Neuron (in vitro differentiated cells): Measurements from ENCODE around the gene VEPH1.

Experiments
- H2AFZ ChIP-seq: one replicate; pipeline ENCODE4 v1.6.1; 2013; ENCODE audit warnings: low read depth, mild to moderate bottlenecking, inconsistent platforms, low read length, moderate library complexity
- H3K27me3 ChIP-seq: one replicate; pipeline ENCODE4 v1.6.1; 2013; ENCODE audit warnings: low read length; ENCODE audit not compliant: insufficient read depth
- H3K36me3 ChIP-seq: one replicate; pipeline ENCODE4 v1.6.1; 2013; ENCODE audit warnings: low read length; ENCODE audit not compliant: insufficient read depth
- H3K4me1 ChIP-seq: one replicate; pipeline ENCODE4 v1.6.1; 2013; ENCODE audit warnings: low read length; ENCODE audit not compliant: insufficient read depth
- H3K4me3 ChIP-seq: 2 replicates; pipeline ENCODE4 v1.5.1; 2013; ENCODE audit warnings: mild to moderate bottlenecking, low read length, moderate library complexity
- H3K9me3 ChIP-seq: one replicate; pipeline ENCODE4 v1.6.1; 2013; ENCODE audit warnings: low read length

Gene VEPH1

GRCh38 chr3:157459706-157460105 is 43.5 kb downstream of the VEPH1 start:
- Histone ChIP-seq H3K9me3 (peaks cover 2% of the 10 kb centered on the region), H3K27me3 (no peaks in the 10 kb centered on the region), H3K4me3 (no peak overlapping the region), H2AFZ (no peak overlapping the region), H3K4me1 (no peaks in the 10 kb centered on the region), H3K36me3 (peaks cover 2% of the 10 kb centered on the region)

GRCh38 chr3:157453824-157454223 is 49.4 kb downstream of the VEPH1 start:
- H3K9me3 ChIP-seq = peaks cover 2% of the 10 kb centered on the region
- no peak overlapping the region for H2AFZ ChIP-seq
- H3K4me1 ChIP-seq = no peaks in the 10 kb centered on the region
- H3K27me3 ChIP-seq = no peaks in the 10 kb centered on the region
- no peaks in the 10 kb centered on the region for H3K36me3 ChIP-seq
- no peak overlapping the region for H3K4me3 ChIP-seq

- Histone ChIP-seq H3K9me3 (peaks cover 2% of the 10 kb centered on the region), H2AFZ (no peak overlapping the region), H3K27me3 (no peaks in the 10 kb centered on the region), H3K4me3 (no peak overlapping the region), H3K4me1 (no peaks in the 10 kb centered on the region), H3K36me3 (no peaks in the 10 kb centered on the region)
Observed at GRCh38 chr3:157452097-157452496, 51.1 kb downstream of the VEPH1 start.

- H3K9me3 ChIP-seq = no peaks in the 10 kb centered on the region
- no peaks in the 10 kb centered on the region for H3K27me3 ChIP-seq
- no peak overlapping the region for H2AFZ ChIP-seq
- no peak overlapping the region for H3K4me3 ChIP-seq
- peaks cover 17% of the 10 kb centered on the region for H3K36me3 ChIP-seq
- H3K4me1 ChIP-seq = peaks cover 6% of the 10 kb centered on the region
Observed at GRCh38 chr3:157447026-157447694, 56.1 kb downstream of the VEPH1 start.

- H2AFZ ChIP-seq = no peak overlapping the region
- H3K9me3 ChIP-seq = no peaks in the 10 kb centered on the region
- peaks cover 17% of the 10 kb centered on the region for H3K4me1 ChIP-seq
- no peak overlapping the region for H3K4me3 ChIP-seq
- H3K36me3 ChIP-seq = peaks cover 30% of the 10 kb centered on the region
- H3K27me3 ChIP-seq = no peaks in the 10 kb centered on the region
Observed at GRCh38 chr3:157445857-157446256, 57.4 kb downstream of the VEPH1 start.

- Histone ChIP-seq H2AFZ (no peak overlapping the region), H3K4me3 (no peak overlapping the region), H3K4me1 (peaks cover 24% of the 10 kb centered on the region), H3K27me3 (no peaks in the 10 kb centered on the region), H3K9me3 (no peaks in the 10 kb centered on the region), H3K36me3 (peaks cover 40% of the 10 kb centered on the region)
Observed at GRCh38 chr3:157444797-157445184, 58.4 kb downstream of the VEPH1 start.

GRCh38 chr3:157443905-157444796 is 59.1 kb downstream of the VEPH1 start:
- Histone ChIP-seq H3K4me3 (no peak overlapping the region), H3K9me3 (no peaks in the 10 kb centered on the region), H2AFZ (no peak overlapping the region), H3K36me3 (peaks cover 46% of the 10 kb centered on the region), H3K27me3 (no peaks in the 10 kb centered on the region), H3K4me1 (peaks cover 29% of the 10 kb centered on the region)

GRCh38 chr3:157442729-157443128 is 60.5 kb downstream of the VEPH1 start:
- Histone ChIP-seq H3K36me3 (peaks cover 59% of the 10 kb centered on the region), H3K4me3 (no peak overlapping the region), H2AFZ (no peak overlapping the region)

GRCh38 chr3:157441102-157441624 is 62.1 kb downstream of the VEPH1 start:
- Histone ChIP-seq H2AFZ (no peak overlapping the region), H3K4me3 (peak overlapping the region; percentile 78), H3K4me1 (peaks cover 32% of the 10 kb centered on the region), H3K36me3 (peaks cover 59% of the 10 kb centered on the region), H3K27me3 (no peaks in the 10 kb centered on the region), H3K9me3 (no peaks in the 10 kb centered on the region)

More at GRCh38 chr3:157442729-157443128, 60.5 kb downstream of the VEPH1 start:
- H3K27me3 ChIP-seq = no peaks in the 10 kb centered on the region
- peaks cover 32% of the 10 kb centered on the region for H3K4me1 ChIP-seq
- no peaks in the 10 kb centered on the region for H3K9me3 ChIP-seq

- Histone ChIP-seq H3K36me3 (peaks cover 53% of the 10 kb centered on the region), H3K4me1 (peaks cover 32% of the 10 kb centered on the region), H2AFZ (peak overlapping the region; percentile 1), H3K9me3 (no peaks in the 10 kb centered on the region), H3K4me3 (peak overlapping the region; percentile 78), H3K27me3 (no peaks in the 10 kb centered on the region)
Observed at GRCh38 chr3:157438194-157438730, 65.0 kb downstream of the VEPH1 start.

GRCh38 chr3:157436583-157437291 is 66.5 kb downstream of the VEPH1 start, which contains the start of gene PTX3:
TSS of gene PTX3 (plus strand) at chr3:157436850. CDS start at chr3:157436934, 84 bp downstream.
- Histone ChIP-seq H3K9me3 (no peaks in the 10 kb centered on the region), H3K4me1 (peaks cover 24% of the 10 kb centered on the region), H3K4me3 (peak within 1 kb of the TSS; percentile 78), H2AFZ (peak within 1 kb of the TSS; percentile 1), H3K27me3 (no peaks in the 10 kb centered on the region), H3K36me3 (peaks cover 38% of the 10 kb centered on the region)

GRCh38 chr3:157429708-157430107 is 73.5 kb downstream of the VEPH1 start:
- no peaks in the 10 kb centered on the region for H3K4me1 ChIP-seq
- no peak overlapping the region for H3K4me3 ChIP-seq
- H3K9me3 ChIP-seq = peaks cover 10% of the 10 kb centered on the region
- H3K36me3 ChIP-seq = no peaks in the 10 kb centered on the region
- no peak overlapping the region for H2AFZ ChIP-seq
- H3K27me3 ChIP-seq = no peaks in the 10 kb centered on the region
